GM21526 (cell line): ENCODE results near the gene OAS3.
A peak's percentile ranks its signal among the peaks of the same experiment; 100 is the strongest.
"Not testable (repeated sequence)": the region's sequence is repeated elsewhere in the genome, so short reads cannot be mapped to it uniquely, and the experiment has no call there.

Experiments used
- ATAC-seq: cut with Tn5 transposase; IDR thresholded peaks from one replicate; pipeline ENCODE4 v1.9.1; 2021; ENCODE audit warnings: moderate library complexity; ENCODE audit not compliant: unreplicated experiment, low FRiP score

Gene OAS3

GRCh38 chr12:112926416-112927033, 11.7 kb upstream of the OAS3 start:
- ATAC-seq, result not testable (repeated sequence)

- no peak for ATAC-seq
These were observed 10.8 kb upstream of the OAS3 start for GRCh38 chr12:112927475-112927874.

DNA sequence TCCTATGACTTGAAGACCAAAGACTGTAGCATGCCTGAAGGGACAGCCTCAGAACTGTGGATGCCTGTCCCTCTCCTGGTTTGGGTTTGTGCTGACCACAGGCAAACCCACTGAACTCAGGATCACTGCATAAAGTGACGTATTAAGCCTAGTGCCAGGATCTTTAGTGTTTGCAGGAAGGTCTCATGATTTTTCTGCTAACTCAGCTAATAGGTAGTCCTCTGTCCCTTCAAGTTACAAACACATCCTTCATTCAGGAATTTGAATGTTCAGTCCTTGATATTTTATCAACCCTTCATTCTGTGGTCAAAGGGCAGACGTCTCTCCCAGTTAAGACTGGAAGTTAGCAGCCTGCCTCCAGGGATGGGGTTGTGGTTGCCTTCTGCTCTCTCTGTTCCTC, 10.3 kb upstream of the OAS3 start:
- ATAC-seq, result no peak

- no peak for ATAC-seq
These were observed 9.3 kb upstream of the OAS3 start for GRCh38 chr12:112928978-112929377.

GRCh38 chr12:112929715-112930114, 8.6 kb upstream of the OAS3 start:
- no peak for ATAC-seq

DNA sequence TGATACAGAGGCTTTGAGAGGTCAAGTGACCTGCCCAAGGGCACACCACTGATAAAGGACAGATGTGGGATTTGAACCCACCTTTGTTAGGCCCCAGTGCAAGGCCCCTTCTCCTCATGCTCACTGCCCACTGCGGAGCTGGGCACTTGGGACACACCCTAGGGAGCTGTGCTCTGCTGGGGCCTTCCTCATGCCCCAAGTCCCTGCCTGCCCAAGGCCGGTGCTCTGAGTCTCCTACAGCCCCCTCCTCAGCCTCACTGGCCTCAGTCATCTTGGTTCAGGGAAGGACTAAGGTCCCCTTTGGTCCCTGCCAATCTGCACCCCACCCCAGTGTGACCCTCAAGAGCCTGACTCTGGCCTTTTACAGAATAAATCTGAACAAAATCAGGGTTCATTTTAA, 7.9 kb upstream of the OAS3 start:
- no peak for ATAC-seq

GRCh38 chr12:112932485-112933128, 5.7 kb upstream of the OAS3 start:
- ATAC-seq, result no peak

GRCh38 chr12:112933129-112933505, 5.2 kb upstream of the OAS3 start:
- ATAC-seq, result no peak

DNA sequence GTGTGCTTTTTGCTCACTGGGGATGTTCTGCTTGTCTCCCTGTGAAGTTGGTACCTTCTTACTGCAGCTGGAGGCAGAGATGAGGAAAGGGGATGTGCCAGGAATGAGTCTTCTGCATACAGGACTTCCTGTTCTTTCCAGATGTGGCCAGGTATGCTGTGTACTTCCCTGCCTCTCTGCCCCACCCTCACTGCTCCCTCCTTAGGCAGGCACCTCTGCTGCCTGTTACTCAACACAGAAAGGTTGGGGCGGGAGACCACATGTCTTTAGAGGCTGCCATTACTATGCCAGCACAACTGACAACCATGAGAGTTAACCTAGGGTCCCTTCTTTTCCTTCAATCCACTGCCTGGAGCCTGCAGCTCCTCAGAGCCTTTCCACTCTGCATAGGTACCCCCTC, 2.0 kb upstream of the OAS3 start:
- ATAC-seq, result no peak

DNA sequence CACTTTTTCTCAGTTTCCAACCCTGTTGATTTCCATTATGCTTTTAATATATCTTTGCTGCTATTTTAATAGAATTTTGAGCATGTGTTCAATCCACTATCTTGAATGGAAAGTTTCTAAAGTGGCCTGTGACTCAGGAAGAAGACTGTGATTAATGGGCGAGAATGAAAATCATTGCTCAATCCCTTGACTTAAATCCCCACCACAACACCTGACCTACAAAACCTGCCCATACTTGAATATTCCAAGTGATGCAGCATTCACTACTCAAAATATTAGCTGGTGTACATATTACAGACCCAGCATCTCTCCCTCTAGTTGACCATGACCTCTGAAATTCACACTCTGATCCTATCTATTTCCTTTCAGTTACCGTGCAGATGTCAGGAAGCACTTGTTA, 1.3 kb upstream of the OAS3 start:
- no peak for ATAC-seq

DNA sequence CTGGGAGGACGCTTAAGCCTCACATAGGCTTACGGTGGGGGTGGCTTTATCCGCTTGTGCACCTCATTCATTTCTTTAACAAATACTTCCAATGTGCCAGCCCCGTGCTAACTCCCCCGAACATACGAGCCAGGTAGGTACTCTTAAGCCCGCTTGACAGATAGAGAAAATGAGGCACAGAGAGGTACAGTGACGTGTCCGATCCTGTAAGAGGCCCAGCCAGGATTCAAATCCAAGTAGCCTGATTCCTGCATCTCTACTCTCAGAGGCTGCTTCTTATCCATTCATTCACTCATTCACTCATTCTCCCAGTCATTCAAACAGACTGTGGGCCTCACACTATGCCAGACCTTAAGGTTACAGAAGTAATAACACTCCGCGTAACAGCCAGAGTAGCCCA, 477 bp downstream of the OAS3 start:
- ATAC-seq, result no peak

- ATAC-seq, result peak; percentile 60
These were observed 1.6 kb downstream of the OAS3 start for GRCh38 chr12:112939761-112940381.

DNA sequence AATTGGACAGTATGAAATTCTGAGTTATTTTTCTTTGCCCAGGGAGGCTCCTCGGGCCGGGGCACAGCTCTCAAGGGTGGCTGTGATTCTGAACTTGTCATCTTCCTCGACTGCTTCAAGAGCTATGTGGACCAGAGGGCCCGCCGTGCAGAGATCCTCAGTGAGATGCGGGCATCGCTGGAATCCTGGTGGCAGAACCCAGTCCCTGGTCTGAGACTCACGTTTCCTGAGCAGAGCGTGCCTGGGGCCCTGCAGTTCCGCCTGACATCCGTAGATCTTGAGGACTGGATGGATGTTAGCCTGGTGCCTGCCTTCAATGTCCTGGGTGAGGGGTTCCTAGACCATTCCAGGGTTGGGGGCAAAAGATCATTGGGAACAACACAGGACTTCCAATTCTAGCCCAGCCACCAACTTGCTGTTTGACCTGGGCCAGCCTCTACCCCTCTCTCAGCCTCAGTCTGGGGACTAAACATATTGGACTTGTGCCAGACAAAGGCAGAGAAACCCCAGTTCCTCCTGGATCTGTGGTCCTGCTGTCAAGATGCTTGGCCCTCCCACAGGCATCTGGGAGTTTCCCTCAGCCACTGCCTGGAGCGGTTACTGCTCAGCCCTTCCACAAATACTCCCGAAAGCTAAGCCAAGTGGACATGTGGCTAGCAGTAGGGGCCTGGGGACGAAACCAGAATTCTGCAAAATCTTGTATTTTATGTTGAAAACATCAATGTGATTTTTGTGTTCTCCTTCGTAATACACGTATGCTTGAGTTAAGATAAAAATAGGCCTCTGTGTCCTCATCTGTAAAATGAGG, 3.5 kb downstream of the OAS3 start:
- ATAC-seq, result no peak

- ATAC-seq, result no peak
These were observed 4.3 kb downstream of the OAS3 start for GRCh38 chr12:112942572-112942971.

GRCh38 chr12:112944024-112944690, 5.9 kb downstream of the OAS3 start:
- ATAC-seq, result no peak

- ATAC-seq, result no peak
These were observed 7.2 kb downstream of the OAS3 start for GRCh38 chr12:112945515-112945914.

DNA sequence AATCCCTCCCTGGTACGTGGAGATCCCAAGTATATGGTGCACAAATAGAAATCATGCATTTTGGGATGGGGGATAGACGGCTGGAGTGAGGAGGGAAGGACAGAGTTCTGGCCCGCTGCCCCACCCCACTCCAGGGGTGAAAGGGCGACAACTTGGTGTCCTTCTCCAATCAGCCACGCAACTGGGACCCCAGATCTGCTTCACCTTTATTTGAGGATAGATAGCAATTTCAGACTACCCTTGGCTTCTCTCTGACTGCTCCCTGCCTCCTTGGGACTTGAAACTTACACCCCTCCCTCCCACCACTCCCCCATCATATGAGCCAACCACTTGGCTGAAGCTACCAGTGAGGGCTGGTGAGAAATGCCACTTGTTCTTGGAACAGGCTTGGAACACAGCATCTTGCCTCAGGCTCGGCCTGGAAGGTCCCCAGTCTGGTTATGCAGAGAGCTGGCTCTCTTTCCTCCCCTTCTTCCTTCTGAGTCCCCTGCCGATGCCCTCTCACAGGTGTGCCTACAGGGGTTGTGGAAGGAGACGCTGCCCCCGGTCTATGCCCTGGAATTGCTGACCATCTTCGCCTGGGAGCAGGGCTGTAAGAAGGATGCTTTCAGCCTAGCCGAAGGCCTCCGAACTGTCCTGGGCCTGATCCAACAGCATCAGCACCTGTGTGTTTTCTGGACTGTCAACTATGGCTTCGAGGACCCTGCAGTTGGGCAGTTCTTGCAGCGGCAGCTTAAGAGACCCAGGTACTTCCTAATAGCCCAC, 8.1 kb downstream of the OAS3 start:
- no peak for ATAC-seq

DNA sequence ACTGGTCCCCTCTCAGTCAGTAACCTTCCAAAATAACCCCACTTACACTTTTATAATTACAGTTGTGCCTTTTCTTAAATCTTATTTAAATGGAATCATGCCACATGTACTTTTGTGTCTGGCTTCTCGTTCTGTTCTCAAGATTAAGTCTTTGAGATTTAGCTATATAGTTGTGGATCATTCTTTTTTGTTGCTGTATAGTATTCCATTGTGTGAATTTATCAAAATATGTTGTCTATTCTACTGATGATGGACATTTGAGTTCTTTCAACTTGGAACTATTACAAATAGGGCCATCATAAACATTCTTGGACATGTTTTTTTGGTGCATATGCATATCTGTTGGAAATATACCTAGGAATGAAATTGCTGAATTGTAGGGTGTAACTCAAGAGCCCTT, 9.0 kb downstream of the OAS3 start:
- ATAC-seq, result no peak

- no peak for ATAC-seq
These were observed 9.5 kb downstream of the OAS3 start for GRCh38 chr12:112947761-112948160.

DNA sequence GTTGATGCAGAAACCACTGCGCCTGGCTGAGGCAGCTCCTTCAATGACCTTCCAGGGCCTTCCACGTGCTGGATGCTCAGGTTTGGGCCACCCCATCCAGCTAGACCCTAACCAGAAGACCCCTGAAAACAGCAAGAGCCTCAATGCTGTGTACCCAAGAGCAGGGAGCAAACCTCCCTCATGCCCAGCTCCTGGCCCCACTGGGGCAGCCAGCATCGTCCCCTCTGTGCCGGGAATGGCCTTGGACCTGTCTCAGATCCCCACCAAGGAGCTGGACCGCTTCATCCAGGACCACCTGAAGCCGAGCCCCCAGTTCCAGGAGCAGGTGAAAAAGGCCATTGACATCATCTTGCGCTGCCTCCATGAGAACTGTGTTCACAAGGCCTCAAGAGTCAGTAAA, 10.5 kb downstream of the OAS3 start:
- no peak for ATAC-seq
